T-helper 2 cell treated with Interferon-gamma antibody and Interleukin-4, amounts not matched to agents 5 μg/mL and 100 μg/mL, for 36 hours (primary cell): Measurements from ENCODE around the gene RGS9.
"Not testable (repeated sequence)": the region's sequence is repeated elsewhere in the genome, so short reads cannot be mapped to it uniquely, and the experiment has no call there.

Source experiments
- DNase-seq: peaks from one replicate; pipeline ENCODE4 v3.0.0; 2021; ENCODE audit warnings: low spot score
- H3K27ac Mint-ChIP-seq: one replicate; pipeline ENCODE4 v1.8.0; 2021; ENCODE audit warnings: mild to moderate bottlenecking, mixed read lengths
- H3K27me3 Mint-ChIP-seq: one replicate; pipeline ENCODE4 v1.8.0; 2021; ENCODE audit warnings: low read depth, mixed read lengths
- H3K36me3 Mint-ChIP-seq: one replicate; pipeline ENCODE4 v1.8.0; 2021; ENCODE audit warnings: low read depth, mixed read lengths
- H3K4me1 Mint-ChIP-seq: one replicate; pipeline ENCODE4 v1.8.0; 2021; ENCODE audit warnings: low read depth, mixed read lengths
- H3K4me3 Mint-ChIP-seq: one replicate; pipeline ENCODE4 v1.8.0; 2022; ENCODE audit warnings: mild to moderate bottlenecking, moderate library complexity, mixed read lengths
- H3K9me3 Mint-ChIP-seq: one replicate; pipeline ENCODE4 v1.8.0; 2021; ENCODE audit warnings: mixed read lengths

Gene RGS9

DNA sequence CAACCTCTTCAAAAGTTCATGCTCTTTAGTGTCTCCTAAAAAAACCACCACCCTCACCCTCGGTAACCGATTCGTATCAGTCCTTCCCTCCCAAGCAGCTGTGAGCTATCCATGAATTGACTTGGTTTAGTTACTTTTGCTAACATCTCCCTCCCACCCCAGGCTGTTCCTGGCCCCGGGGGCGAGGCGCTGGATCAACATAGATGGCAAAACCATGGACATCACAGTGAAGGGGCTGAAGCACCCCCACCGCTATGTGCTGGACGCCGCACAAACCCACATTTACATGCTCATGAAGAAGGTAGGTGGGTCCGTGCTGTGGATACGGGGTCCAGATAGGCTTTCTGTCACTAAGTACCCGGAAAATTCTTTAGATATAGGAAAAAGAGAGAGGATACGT lies 66.8 kb downstream of the RGS9 start:
- no peaks in the 10 kb centered on the region for H3K4me1 Mint-ChIP-seq
- H3K9me3 Mint-ChIP-seq: no peaks in the 10 kb centered on the region
- no peak for DNase-seq
- H3K27me3 Mint-ChIP-seq: no peaks in the 10 kb centered on the region
- peaks cover 37% of the 10 kb centered on the region for H3K36me3 Mint-ChIP-seq
- H3K4me3 Mint-ChIP-seq: no peak overlapping the region
- no peak overlapping the region for H3K27ac Mint-ChIP-seq

GRCh38 chr17:65205655-65206054 lies 68.5 kb downstream of the RGS9 start:
- no peak overlapping the region for H3K4me3 Mint-ChIP-seq
- H3K36me3 Mint-ChIP-seq: peaks cover 35% of the 10 kb centered on the region

DNA sequence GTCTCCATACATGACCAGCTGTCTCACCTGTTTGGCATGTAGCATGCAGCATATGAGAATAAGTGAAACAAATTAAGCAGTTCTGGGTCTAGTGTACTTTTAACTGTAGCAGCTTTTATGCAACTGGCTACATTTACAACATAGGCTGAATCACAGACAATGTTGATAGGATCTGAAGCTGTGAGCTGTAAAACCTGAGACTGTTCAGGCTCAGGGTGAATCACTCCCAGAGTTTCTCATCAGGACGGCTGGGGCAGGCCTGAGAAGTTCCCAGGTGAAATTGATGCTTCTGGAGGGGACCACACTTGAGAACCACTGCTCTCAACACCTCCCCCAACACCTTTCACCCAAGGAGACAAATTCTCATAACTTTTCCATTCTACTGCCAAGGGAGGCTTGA lies 70.3 kb downstream of the RGS9 start:
- not testable (repeated sequence) for H3K27me3 Mint-ChIP-seq, H3K4me1 Mint-ChIP-seq, DNase-seq, H3K4me3 Mint-ChIP-seq, H3K9me3 Mint-ChIP-seq, H3K27ac Mint-ChIP-seq
- H3K36me3 Mint-ChIP-seq: peaks cover 42% of the 10 kb centered on the region

More at GRCh38 chr17:65205655-65206054, 68.5 kb downstream of the RGS9 start:
- no peak overlapping the region for H3K27ac Mint-ChIP-seq
- no peaks in the 10 kb centered on the region for H3K9me3 Mint-ChIP-seq
- H3K27me3 Mint-ChIP-seq: no peaks in the 10 kb centered on the region
- no peak for DNase-seq
- no peaks in the 10 kb centered on the region for H3K4me1 Mint-ChIP-seq

- no peak overlapping the region for H3K27ac Mint-ChIP-seq
Measured at GRCh38 chr17:65208717-65209116, 71.5 kb downstream of the RGS9 start.

DNA sequence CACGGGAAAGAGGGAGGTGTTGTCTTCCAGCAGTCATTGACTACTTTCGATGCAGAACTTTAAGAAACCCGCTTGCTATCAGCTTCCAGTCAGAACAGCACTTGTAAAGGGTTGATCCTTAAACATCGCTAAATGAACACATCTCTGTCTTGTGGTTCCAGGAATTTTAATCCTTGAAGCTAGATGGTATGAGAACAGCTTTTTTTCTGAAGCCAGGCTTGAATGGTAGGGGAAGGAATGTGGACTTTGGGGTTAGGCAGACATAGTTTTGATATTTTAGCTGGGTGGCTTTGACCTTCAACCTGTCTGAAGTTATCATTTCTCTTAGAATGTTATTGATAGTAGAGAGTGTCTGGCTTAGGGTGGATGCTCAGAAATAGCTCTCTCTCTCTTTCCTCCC lies 81.1 kb downstream of the RGS9 start:
- Mint-ChIP-seq H3K4me1 (peaks cover 9% of the 10 kb centered on the region), H3K36me3 (peaks cover 6% of the 10 kb centered on the region), H3K9me3 (no peaks in the 10 kb centered on the region), H3K27me3 (peaks cover 5% of the 10 kb centered on the region), H3K4me3 (no peak overlapping the region), H3K27ac (no peak overlapping the region)
- DNase-seq: no peak

More at GRCh38 chr17:65208717-65209116, 71.5 kb downstream of the RGS9 start:
- no peaks in the 10 kb centered on the region for H3K27me3 Mint-ChIP-seq
- H3K36me3 Mint-ChIP-seq: peaks cover 43% of the 10 kb centered on the region
- H3K4me1 Mint-ChIP-seq: peaks cover 8% of the 10 kb centered on the region
- DNase-seq: no peak
- H3K4me3 Mint-ChIP-seq: no peak overlapping the region
- H3K9me3 Mint-ChIP-seq: no peaks in the 10 kb centered on the region

GRCh38 chr17:65219124-65219523 lies 82.0 kb downstream of the RGS9 start:
- peaks cover 5% of the 10 kb centered on the region for H3K4me1 Mint-ChIP-seq
- DNase-seq: no peak
- H3K27me3 Mint-ChIP-seq: peaks cover 5% of the 10 kb centered on the region
- no peaks in the 10 kb centered on the region for H3K9me3 Mint-ChIP-seq
- H3K27ac Mint-ChIP-seq: no peak overlapping the region
- H3K36me3 Mint-ChIP-seq: peaks cover 3% of the 10 kb centered on the region
- no peak overlapping the region for H3K4me3 Mint-ChIP-seq

GRCh38 chr17:65219707-65220106 lies 82.5 kb downstream of the RGS9 start:
- Mint-ChIP-seq H3K9me3 (no peaks in the 10 kb centered on the region), H3K4me3 (no peak overlapping the region), H3K4me1 (peaks cover 4% of the 10 kb centered on the region), H3K36me3 (no peaks in the 10 kb centered on the region), H3K27me3 (peaks cover 5% of the 10 kb centered on the region), H3K27ac (no peak overlapping the region)
- no peak for DNase-seq

GRCh38 chr17:65220732-65221131 lies 83.6 kb downstream of the RGS9 start:
- DNase-seq: no peak
- H3K27ac Mint-ChIP-seq: no peak overlapping the region
- no peak overlapping the region for H3K4me3 Mint-ChIP-seq
- peaks cover 2% of the 10 kb centered on the region for H3K36me3 Mint-ChIP-seq
- H3K4me1 Mint-ChIP-seq: no peaks in the 10 kb centered on the region
- H3K27me3 Mint-ChIP-seq: peaks cover 2% of the 10 kb centered on the region
- no peaks in the 10 kb centered on the region for H3K9me3 Mint-ChIP-seq

DNA sequence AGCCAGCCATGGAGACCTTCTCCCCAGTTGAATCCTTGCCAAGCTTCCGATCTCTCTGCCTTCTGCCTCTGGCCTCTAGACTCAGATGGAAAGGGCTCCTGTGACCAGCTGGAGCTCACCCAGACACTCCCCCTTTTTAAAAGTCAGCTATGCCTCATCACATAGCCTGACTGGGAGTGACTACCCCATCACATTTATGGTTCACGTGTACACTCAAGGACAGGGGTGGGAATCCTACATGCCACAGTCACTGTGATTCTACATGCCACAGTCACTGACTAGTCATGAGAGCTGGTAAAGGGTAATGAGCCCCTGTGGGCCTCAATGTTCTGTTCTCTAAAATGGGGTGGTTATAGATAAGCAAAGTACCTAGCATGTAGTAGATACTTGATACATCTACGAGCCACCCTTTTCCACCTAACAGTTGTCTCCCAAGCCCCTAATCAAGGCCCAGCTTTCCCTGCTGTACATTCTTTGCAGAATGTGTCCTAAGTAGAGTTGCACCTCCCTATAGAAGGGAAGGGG lies 85.1 kb downstream of the RGS9 start:
- no peak overlapping the region for H3K27ac Mint-ChIP-seq
- peaks cover 11% of the 10 kb centered on the region for H3K4me1 Mint-ChIP-seq
- H3K4me3 Mint-ChIP-seq: no peak overlapping the region

DNA sequence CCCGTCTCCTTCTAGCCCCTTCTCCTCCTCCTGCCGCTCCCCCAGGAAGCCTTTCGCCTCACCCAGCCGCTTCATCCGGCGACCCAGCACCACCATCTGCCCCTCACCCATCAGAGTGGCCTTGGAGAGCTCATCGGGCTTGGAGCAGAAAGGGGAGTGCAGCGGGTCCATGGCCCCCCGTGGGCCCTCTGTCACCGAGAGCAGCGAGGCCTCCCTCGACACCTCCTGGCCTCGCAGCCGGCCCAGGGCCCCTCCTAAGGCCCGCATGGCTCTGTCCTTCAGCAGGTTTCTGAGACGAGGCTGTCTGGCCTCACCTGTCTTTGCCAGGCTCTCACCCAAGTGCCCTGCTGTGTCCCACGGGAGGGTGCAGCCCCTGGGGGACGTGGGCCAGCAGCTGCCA lies 87.9 kb downstream of the RGS9 start:
- no peaks in the 10 kb centered on the region for H3K9me3 Mint-ChIP-seq
- H3K27ac Mint-ChIP-seq: no peak overlapping the region

More for the DNA sequence above, 85.1 kb downstream of the RGS9 start:
- Mint-ChIP-seq H3K36me3 (peaks cover 8% of the 10 kb centered on the region), H3K9me3 (no peaks in the 10 kb centered on the region), H3K27me3 (no peaks in the 10 kb centered on the region)
- DNase-seq: no peak

DNA sequence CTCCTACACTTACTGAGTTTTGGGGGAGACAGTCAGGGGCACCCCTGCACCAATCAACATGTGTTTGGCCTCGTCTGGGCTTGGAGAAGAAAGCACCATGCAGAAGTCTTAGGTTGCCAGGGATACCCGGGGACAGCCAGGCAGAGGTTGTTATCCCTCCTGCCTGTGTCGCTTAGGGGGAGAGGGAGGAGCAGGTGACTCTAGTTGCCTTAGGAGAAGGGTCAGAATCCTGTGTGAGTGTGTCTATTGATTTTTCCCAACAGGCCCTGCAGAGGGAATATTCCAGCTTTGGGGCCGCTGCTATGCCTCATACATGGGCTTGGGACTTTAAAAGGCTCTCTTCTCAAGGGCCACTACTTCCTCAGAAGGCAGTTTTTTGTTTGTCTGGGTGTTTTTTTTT lies 89.1 kb downstream of the RGS9 start:
- H3K4me1 Mint-ChIP-seq: peaks cover 49% of the 10 kb centered on the region
- peaks cover 8% of the 10 kb centered on the region for H3K36me3 Mint-ChIP-seq
- no peaks in the 10 kb centered on the region for H3K27me3 Mint-ChIP-seq
- H3K4me3 Mint-ChIP-seq: no peak overlapping the region
- H3K9me3 Mint-ChIP-seq: no peaks in the 10 kb centered on the region
- DNase-seq: no peak
- H3K27ac Mint-ChIP-seq: peak overlapping the region; percentile 60

More for the DNA sequence above, 87.9 kb downstream of the RGS9 start:
- no peak for DNase-seq
- Mint-ChIP-seq H3K4me3 (no peak overlapping the region), H3K36me3 (peaks cover 8% of the 10 kb centered on the region), H3K27me3 (no peaks in the 10 kb centered on the region), H3K4me1 (peaks cover 37% of the 10 kb centered on the region)

- Mint-ChIP-seq H3K36me3 (peaks cover 8% of the 10 kb centered on the region), H3K4me1 (peaks cover 55% of the 10 kb centered on the region), H3K27me3 (no peaks in the 10 kb centered on the region), H3K9me3 (no peaks in the 10 kb centered on the region), H3K4me3 (peak overlapping the region; percentile 53), H3K27ac (peak overlapping the region; percentile 91)
- DNase-seq: no peak
Measured at GRCh38 chr17:65227637-65228036, 90.5 kb downstream of the RGS9 start.

- Mint-ChIP-seq H3K4me1 (peaks cover 55% of the 10 kb centered on the region), H3K36me3 (peaks cover 8% of the 10 kb centered on the region), H3K9me3 (no peaks in the 10 kb centered on the region), H3K4me3 (peak overlapping the region; percentile 63), H3K27me3 (no peaks in the 10 kb centered on the region), H3K27ac (peak overlapping the region; percentile 91)
- DNase-seq: no peak
Measured at GRCh38 chr17:65228287-65228686, 91.1 kb downstream of the RGS9 start.

- Mint-ChIP-seq H3K27ac (peak overlapping the region; percentile 91), H3K4me1 (peaks cover 55% of the 10 kb centered on the region), H3K36me3 (peaks cover 8% of the 10 kb centered on the region), H3K4me3 (peak overlapping the region; percentile 63), H3K9me3 (no peaks in the 10 kb centered on the region), H3K27me3 (no peaks in the 10 kb centered on the region)
- peak; percentile 82 for DNase-seq
Measured at GRCh38 chr17:65228734-65229620, 91.8 kb downstream of the RGS9 start.
